Measurements from ENCODE around the gene CFAP73.
A peak's percentile ranks its signal among the peaks of the same experiment; 100 is the strongest.

DNA sequence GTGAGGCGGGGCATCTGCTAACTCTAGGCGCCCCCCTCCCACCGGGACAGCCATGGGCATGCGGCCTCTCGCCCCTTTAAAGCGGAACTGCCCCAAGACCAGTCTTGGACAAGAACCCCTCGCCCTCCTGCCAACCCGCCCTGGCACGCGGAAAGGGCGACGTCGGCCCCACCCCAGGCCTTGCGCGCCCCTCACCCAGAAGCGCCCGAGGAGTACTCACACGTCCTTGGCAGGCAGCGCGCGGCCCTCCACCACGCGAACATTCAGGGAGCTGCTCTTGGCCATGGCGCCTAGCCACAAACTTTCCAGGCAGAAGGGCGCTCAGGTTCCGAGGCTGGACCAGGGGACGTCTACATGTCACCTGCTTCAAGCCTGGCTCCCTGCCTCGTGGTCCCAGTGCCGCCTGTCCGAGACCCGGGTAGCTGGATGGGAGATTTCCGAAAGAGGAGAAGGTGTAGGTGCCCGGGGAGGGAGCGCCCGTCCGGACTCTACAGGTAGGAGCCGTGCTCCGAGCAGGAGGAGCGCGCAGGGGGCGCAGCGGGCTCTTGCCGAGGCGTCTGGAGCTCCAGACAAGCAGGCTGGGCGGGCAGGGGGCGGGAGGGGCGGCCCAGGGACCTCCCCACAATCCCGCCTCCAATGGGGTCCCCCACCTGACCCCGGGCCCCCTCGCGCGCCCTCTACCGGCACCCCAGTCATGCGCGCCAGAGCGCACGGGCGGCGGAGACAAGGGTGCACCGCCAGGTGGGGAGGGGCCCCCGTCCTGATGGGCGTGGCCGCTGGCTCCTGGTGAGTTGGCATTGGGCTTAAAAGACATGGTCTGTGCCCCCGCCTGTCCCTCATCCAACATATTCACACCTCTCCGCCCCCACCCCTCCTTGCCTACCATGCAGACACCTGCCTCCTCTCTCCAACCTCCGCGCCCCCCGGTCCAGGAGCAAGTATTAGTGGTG is 14.1 kb upstream of the CFAP73 start, which contains the start of gene RASAL1:
- peak; percentile 23 to 64 (median 44) for TF ChIP-seq CTCF (IDR thresholded peaks at IDR 0.05)
- peak in 1 of 4 donors; percentile 18 for TF ChIP-seq POLR2A (IDR thresholded peaks at IDR 0.05)
